Stimulated activated CD8-positive, alpha-beta memory T cell treated with anti-CD3 and anti-CD28 coated beads, Interleukin-15, amount 100 ng/mL, for 48 hours (primary cell): Measurements from ENCODE around the gene SSBP3.
"Not testable (repeated sequence)": the region's sequence is repeated elsewhere in the genome, so short reads cannot be mapped to it uniquely, and the experiment has no call there.

ENCODE experiments used
- DNase-seq, 2 donors: peaks; one replicate each; pipeline ENCODE4 v3.0.0-alpha.2; 2020; ENCODE audit warnings: low read depth in 2 of 2

Gene SSBP3

DNA sequence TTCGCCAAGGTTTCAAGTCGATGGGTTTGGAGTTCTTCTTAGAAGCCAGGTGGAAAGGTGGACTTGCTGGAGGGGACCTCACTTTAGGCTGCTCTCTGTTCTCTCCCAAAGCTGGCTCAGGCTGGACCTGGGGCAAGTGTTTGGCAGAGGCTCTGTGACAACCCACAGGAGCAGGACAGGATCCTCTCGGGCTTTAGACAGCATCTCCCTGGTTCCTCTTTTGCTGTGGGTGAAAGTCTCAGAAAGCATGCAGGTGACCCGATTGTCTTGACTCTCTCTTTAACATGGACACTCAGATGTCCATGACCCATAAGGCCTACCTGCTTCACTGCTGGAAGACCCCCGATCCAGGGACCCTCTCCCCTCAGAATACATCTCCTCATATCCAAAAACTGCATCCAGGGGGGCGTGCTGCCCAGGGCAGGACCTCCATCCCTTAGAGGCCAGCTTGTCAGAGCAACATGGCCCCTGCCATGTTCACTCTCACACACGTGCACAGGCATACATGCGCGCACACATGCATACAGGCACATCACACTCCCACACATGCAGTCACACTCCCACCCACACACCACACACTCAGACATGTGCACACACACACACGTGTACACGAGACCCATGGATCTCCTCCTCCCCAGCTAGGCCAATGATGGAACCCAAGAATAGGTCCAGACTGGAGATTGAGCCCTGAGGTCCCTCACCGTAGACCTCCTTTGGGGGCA is 184.9 kb downstream of the SSBP3 start:
- no peak for DNase-seq

DNA sequence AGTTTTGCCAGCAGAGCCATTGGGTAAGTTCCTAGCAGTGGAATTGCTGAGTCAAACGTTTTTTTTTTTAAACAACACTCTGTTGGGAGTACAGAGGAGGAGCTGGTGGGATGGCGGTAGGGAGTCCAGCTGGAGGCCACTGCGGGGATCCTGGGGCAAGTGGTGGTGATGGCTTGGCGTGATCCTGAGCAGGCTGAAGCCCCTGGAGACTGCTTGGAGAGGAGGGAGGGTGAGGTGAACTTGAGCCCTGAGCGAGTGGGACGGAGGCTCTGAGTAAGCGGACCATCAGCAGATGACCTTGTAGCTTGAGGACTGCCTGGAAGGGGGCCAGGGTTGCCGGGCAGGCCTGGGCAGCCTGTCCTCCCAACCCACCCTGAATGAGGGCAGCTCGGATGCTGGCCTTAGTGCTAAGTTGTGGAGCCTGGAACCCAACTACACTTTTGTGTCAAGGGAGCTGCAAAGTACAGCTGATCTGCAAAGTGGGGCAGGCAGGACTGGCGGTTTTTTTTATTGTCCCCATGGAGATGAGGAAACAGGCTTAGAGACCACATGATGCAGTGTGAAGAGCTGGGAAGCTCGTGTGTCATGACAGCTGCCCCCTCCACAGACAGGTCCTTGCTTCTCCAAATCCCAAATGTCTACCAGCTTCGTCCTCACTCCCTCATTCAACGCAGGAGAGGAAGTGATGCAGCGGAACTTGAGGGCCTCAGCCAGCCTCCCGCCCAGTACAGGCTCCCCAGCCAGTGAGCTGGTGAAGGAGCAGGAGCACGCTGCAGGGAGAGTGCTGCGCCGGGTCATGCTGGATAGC is 186.0 kb downstream of the SSBP3 start:
- no peak for DNase-seq

DNA sequence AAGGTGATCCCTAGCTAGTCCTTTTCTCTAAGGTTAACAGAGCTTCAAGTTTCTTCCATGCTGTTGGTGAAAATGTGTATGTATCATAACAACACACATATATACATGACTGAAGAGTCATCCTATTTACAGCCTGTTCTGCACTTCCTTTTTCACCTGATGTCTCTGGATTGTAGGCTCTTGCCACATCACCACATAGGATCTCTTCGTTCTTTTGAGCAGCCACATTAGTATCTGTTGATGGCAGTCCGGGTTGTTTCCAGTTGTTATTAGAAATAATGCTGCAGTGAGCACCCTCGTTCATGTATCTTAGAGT is 186.5 kb downstream of the SSBP3 start:
- no peak for DNase-seq

DNA sequence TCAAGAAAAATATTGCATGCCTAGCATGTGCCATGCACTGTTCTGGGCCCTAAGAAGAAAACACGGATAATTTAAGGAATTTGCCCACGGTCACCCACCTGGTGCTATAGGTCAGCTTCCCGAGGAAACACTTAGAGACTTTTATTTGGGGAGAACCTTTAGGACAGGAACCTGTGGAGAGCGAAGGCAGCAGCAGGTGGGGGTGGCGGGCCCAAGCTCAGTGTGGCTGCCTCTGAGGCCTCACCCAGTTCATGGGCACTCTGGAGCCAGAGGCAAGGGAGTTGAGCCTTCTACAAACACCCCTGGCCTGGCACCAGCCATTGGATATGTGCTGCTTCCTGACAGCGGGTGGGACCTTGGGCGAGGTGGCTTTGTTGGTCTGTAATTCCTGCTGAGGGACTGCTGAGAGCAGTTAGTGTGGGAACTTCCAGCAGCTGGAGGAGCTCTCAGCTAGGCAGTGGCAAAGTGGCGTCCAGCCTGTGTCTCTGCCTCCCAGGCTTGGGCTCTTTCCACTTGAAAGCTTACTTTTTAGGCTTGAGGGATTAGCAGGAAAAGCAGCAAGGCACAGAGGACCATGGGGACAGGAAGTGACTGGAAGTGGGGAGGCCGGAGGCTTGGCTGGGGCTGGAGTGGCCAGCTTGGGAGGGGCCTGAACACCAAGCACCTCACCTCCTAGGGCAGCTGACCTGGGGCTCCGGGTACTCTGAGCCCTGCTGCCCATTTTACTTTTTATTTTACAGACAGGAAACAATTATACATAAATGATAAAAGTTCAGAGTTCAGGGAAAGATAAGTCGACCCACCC is 187.1 kb downstream of the SSBP3 start:
- DNase-seq = no peak

DNA sequence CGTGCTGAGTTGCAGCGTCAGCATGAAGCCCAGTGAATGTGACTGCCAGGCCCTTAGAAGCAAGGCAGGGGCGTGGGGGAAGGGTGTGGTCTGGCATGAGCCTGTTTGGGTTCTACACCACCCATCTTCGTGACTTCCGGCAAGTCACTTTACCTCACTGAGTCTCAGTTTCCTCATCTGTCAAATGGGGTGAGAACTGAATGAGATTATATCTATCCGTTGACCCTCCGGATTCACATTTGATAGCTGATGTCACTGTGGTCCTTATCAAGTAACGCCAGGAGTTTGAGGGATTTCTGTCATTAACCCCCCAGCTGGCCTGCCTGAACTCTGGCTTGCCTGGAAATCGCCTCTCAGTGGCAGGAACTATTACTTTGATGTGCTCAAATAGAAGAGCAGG is 190.7 kb downstream of the SSBP3 start:
- no peak for DNase-seq

DNA sequence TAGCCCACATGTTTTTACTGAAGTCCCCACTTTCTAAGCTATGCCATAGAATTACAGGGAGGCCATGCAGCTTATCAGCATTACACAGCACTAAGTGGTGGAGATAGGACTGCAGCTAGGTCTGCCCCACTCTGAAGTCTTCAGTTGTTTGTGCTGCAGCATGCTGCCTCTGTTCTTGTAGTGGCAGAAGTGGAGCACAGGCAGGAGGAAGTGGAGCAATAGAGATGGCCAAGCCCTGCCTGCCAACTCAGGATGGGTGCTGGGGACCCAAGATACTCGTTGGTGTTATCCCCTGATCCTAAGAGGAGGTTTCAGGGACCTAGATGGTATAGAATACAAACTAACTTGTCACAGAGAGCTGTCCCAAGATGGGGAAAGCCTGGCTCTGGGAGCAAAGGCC is 193.3 kb downstream of the SSBP3 start:
- no peak for DNase-seq

DNA sequence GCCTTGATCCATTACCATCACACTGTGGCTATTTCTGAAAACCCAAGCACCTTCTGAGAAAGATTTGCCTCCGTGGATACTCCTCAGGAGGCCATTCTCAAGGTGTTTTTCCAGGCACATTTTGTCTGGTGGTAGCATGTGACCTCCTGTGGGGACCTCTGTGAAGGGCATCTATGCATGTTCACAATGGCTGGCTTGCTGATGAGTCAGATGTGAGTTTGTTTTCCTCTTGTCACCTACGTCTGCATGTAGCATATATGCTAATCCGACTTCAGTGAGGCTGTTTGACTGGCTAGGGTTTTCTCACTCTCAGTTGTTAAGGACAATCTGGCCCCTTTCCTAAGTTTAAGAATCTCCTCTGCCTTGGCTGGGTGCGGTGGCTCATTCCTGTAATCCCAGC is 198.3 kb downstream of the SSBP3 start:
- DNase-seq = not testable (repeated sequence)

DNA sequence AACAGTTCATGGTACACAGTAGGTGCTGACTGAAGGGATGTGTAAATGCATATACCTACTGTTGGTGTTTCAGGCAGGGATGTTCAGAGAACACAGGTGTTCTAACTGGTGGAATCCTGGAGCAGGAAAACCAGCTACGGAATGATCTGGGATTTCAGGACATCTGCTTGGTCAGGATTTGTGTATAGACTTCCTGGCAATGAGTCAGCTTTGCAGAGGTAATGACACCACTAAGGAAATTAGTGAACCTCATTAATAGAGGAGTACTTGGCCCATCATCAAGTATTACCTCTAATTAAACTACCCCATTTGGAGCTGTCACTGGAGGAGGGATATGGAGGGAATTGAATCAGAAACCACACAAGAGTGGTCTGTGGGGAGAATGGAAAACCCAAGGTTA is 198.9 kb downstream of the SSBP3 start:
- no peak for DNase-seq

DNA sequence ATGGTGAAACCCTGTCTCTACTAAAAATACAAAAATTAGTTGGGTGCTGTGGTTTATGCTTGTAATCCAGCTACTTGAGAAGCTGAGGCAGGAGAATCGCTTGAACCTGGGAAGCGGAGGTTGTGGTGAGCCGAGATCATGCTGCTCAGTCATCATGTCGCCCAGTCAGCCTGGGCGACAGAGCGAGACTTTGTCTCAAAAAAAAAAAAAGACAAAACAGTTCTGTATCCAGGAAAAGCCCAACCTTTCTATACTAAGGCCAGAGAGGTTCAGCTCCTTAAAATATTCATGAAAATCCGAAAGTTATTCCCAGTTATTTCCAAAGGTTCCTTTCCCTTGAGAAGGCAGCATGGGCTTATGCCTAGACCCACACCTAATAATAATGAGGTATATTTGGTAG is 202.0 kb downstream of the SSBP3 start:
- DNase-seq = no peak

DNA sequence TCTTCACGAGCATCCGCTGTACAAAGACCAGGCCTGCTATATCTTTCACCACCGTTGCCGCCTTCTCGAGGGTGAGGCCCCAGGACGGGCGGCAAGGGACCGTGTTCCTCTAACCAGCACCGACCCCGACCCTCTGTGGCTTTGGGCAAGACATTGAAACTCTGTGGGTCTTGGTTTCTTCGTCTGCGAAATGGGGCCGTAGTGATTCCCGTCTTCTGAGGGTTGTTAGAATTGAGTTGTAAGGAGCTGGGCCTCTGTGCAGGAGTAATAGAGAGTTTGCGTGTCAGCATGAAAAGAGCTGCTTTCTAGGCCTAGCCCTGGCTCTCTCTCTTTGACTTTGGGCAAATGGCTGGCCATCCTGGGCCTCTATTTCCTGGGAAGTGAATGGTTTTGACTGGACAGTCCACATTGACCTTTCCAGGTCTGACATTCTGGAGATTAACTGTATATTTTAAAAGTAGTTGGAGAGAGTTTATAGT is 205.6 kb downstream of the SSBP3 start:
- DNase-seq = no peak

DNA sequence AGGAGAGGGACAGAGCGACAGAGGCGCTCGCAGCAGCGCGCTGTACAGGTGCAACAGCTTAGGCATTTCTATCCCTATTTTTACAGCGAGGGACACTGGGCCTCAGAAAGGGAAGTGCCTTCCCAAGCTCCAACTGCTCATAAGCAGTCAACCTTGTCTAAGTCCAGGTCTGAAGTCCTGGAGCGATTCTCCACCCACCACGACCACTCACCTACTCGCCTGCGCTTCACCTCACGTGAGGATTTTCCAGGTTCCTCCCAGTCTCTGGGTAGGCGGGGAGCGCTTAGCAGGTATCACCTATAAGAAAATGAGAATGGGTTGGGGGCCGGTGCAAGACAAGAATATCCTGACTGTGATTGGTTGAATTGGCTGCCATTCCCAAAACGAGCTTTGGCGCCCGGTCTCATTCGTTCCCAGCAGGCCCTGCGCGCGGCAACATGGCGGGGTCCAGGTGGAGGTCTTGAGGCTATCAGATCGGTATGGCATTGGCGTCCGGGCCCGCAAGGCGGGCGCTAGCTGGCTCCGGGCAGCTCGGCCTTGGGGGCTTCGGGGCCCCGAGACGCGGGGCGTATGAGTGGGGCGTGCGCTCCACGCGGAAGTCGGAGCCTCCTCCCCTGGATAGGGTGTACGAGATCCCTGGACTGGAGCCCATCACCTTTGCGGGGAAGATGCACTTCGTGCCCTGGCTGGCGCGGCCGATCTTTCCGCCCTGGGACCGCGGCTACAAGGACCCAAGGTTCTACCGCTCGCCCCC is 206.3 kb downstream of the SSBP3 start, which contains the start of the genes CYB5RL and MRPL37:
Gene CYB5RL, minus strand, starts transcription at position 266 of the 754 bp plus-strand sequence. CDS start 4,414 bp downstream, outside the sequence.
Gene MRPL37, plus strand, starts transcription at position 403 of the 754 bp plus-strand sequence. Its CDS starts 77 bp downstream, at position 480.
- peak; percentile 83 to 84 for DNase-seq

DNA sequence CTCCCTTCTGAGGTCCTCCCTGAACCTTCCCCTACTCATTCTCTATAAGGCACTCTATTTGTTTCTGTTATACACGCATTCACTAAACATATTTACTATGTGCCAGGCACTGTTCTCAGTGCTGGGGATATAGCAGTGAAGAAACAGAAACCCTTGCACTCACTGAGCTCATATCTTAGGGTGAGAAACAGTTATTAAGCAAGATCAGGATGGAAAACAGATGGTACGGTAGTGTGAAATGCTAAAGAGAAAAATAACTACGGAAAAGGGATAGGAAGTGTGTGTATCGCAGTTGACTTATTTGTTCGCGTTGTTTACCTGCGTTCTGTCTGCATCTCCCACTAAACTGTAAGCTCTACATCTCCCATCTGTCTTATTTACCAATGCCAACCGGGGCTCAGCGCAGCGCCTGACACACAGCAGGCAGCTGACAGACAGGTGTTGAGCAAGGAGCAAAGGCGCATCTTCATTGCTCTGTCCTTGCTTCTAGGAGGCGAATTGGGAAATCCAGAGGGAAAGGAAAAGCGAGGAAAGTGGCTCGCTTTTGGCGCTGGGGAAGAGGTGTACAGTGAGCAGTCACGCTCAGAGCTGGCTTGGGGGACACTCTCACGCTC is 206.9 kb downstream of the SSBP3 start:
- no peak for DNase-seq

DNA sequence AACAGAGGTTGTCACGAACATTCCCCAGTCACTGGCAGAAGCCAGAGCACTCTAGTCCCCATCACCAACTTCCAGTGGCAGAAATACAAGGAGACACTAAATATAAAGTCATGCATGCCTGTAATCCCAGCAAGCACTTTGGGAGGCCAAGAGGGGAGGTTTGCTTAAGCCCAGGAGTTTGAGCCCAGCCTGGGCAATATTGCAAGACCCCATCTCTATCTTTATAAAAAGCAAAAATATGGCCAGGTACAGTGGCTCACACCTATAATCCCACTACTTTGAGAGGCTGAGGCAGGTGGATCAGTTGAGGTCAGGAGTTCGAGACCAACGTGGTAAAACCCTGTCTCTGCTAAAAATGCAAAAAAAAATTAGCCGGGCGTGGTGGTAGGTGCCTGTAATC is 212.7 kb downstream of the SSBP3 start:
- no peak for DNase-seq

DNA sequence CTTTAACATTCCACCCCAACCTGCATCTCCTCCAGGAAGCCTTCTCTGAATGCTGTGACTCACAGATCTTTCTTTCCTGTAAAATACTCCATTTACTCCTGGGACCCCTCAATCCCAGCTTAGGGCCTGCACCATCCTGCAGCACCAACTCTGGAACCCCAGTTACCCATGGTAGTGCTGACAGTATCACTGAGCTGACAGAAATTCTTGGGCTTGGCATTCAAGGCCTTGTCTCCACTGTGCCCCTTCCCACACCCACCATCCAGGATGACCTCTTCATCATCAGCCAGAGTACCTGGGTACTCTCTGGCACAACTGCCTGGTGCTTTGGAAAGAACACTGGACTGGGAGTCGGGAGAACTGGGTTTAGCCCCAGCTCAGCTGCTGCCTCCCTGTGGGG is 214.7 kb downstream of the SSBP3 start:
- DNase-seq = no peak

DNA sequence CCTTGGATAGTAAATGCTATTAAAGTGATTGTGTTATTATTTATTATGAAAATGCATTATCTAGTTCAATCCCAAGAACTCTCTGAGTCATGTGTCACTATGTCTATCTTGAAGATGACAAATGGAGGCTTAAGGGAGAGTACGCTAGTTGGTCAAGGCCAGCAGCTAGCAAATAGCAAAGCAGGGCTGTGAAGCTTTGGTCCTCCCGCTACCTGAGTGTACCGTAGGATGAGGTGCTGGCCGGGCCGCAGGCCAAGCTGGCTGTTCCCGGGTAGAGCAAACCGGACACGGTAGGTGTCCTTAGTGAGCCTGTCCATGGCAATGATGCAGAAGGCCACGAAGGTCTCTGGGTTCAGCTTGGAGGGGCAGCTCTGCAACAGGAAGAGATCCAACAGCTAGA is 215.7 kb downstream of the SSBP3 start:
- no peak for DNase-seq

DNA sequence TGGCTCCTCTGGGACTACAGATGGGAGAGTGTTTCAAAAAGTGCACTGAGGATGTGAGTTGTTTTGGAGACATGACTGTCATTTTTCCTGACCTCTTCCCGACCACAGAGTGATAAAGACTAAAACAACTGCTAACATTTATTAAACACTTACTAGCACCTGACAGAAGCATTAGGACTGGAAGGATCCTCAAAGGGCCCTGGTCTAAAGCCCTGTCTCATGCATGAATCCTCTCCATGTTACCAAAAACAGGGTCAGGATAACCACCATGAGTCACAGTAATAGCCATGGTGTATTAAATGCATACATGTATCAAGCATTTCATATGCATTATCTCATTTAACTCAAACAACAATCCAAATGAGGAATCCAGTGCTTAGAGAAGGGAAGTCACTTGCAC is 217.9 kb downstream of the SSBP3 start:
- no peak for DNase-seq

DNA sequence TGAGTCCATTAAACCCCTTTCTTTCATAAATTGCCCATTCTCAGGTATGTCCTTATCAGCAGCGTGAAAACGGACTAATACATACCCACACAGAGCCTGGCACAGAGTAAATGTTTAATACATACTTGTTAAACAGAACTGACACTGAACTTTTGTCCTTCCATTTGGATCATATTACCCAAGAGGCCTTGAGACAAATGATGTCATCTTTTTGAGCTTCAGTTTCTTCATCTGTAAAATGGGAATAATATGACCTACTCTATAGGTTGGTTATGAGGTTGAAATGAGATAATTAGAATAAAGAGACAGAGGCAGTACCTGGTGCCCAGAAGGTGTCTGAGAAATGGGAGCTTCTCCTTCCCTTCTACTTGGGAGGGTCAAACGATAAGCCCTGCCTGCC is 220.1 kb downstream of the SSBP3 start:
- no peak for DNase-seq

DNA sequence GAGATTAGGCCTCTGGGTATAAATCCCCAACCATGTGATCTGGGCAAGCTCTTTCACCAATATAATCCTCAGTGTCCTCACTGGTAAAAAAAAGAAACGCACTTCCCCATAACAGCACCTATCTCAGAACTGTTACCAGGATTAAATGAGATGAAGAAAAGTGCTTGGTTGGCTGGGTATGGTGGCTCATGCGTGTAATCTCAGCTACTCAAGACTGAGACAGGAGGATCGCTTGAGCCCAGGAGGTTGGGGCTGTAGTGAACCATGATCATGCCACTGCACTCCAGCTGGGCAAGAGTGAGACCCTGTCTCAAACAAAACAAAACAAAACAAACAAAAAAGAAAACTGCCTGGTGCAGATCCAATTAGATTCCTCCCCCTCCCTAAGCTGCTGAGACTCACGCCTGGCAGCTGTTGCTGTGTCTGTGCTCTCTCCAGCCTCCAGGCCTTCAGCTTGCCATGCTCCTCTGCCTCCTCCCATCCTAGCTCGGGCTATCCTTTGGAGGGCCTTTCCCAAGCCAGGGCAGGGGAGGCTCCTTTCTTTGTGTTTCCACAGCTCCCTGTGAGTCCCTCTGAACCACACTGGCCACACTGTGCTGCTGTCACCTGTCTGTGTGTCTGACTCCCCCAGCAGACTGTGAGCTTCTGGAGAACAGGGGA is 225.4 kb downstream of the SSBP3 start:
- no peak for DNase-seq

DNA sequence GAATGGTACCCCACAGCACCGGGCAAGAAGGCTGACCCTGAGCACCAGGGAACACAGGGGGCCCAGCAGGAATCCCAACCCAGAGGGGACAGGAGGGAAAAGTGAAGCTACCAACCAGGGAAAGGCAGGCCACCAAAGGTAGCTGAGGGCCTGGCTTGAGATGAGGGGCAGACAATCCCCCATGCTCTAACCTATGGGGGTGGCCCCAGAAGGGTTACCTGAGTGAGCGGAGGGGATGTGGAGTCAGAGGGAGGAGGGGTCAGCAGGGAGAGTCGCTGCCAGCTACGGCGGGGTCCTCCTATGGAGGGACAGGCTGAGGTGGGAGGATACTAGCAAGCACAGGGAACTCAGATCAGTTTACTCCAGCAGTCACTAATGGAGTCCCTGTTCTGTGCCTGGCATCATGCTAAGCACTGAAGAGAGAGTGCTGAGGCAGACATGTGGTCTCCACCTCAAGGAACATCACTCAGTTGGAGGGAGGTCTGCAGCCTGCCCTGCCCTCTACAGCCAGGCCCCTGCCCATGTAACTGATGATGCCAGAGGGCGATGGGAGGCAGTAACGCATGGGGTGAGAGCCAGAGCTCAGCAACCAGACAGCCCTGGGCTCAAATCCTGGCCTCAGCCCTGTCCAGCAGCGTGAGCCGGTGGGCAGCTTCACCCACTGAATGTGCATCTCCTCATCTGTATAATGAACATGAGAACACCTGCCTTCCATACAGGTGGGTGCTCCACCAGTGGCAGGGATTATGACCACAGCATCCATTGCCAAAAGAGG is 227.7 kb downstream of the SSBP3 start:
- DNase-seq = no peak

DNA sequence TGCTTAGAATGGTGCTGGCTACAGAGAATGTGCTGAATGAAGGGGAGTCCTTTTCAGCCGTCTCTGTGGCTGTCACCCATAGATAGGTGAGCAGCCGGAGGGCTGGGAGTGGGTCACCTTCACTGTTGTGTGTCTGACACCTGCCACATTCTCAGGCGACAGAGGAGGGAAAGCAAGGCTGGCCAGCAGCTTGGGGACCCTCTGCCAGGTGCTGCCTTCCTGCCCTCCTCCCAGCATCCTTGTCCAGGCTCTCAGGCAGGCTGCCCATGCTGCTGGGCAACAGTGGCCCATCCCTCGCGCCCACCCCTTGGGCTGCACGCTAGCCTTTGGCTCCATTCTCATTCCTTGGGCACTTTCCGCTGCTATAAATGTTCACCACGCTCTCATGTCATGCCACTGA is 228.5 kb downstream of the SSBP3 start:
- DNase-seq = no peak
